EH (cell line): ENCODE data around the gene ACTRT2.

Experiments used
- DNase-seq: peaks from one replicate; pipeline ENCODE4 v3.0.0-alpha.2; 2015; ENCODE audit warnings: low read depth

ACTRT2 gene

DNA sequence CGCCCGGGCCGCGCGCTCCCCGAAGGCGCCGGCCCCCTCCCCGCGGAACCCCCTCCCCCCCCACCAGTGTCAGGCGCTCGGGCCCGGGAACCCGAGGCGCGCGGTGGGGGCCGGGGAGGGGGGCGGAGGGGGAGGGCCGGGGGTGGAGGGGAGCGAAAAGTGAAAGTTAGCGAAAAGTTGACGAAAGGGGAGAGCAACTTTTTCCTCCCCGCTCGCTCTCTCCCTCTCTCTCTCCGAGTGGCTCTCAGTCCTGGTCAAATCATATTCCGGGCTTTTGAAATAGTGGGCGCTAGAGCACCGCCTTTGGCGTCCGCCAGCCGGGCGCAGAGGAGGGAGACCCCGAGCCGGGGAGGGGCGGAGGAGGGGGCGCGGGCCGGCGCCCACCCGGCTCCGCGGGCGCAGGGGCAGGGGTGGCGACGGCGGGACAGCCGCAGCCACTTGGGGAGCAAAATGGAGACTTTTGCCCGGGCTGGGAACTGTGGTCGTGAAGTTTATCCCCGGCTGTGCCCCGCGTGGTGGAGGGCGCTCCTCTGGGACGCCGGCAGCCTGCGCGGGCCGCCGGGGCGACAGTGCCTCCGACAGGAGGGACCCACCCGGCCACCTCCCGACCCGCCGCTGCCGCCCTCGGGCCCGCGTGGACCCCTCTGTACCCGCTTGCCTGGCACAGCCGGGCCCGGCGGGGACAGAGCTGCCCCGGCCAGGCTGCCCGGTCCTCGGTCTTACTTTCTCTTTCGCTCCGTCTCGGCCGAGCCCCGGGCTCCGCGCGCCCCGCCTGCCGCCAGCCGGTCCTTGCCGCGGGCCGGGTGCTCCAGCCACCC is 48.4 kb downstream of the ACTRT2 start:
- peak; percentile 48 for DNase-seq

DNA sequence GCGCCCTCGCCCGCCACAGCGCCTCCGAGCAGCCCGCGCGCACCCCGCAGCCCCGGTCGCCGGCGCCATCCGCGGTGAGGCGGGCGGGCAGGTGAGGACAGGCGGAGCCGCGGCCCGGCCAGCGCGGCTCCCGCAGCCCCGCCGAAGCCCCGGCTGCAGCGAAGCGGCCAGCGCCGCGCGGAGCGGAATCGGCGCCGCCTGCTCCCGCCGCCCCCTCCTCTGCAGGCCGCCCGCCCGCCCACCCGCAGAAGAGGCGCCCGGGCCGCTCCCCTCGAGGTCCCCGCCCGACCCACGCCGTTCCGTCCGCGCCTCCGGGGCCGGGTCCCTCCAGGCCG is 49.0 kb downstream of the ACTRT2 start:
- no peak for DNase-seq

DNA sequence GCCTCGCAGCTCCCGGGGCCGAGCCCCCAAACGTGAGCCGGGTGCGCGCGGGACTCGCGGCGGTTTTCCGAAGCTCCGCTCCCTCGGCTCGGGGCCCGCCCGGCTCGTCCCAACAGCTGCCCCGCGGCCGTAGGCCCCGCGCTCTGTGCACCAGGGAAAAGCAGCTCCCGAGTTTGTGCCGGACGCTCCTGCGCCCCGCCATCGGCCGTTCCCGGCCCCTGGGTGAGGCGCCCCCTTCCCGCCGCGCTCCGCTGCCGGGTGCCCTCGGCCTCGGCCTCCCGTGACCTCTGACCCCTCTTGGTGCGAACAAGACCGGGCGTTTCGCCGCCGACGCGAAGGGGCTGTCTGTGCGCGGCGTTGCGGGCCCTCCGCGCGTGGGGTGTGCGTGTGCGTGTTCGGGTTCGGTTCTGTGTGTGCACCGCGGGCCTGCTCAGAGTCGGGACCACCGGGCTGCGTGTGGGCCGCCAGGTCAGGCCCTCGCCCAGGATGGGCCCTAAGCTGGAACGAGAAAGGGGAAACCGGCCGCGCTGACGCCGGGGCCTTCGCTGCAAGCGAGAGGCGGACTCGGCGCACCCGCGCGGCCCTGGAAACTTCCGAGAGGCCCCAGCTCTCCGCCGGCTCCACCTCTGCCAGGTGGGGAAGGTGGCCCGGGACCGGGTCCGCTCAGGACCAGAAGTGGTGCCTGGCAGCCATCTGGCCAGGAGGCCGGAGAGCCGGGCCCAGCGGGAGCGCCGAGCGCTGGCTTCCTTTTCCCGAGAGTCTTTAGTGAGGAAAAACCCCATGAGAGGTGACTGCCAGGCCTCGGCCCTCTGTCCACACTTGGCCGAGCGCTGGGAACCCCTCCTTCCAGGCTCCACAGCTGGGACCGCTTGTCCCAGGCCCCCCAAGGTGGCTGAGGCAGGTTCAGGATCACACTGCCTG is 49.6 kb downstream of the ACTRT2 start:
- no peak for DNase-seq

DNA sequence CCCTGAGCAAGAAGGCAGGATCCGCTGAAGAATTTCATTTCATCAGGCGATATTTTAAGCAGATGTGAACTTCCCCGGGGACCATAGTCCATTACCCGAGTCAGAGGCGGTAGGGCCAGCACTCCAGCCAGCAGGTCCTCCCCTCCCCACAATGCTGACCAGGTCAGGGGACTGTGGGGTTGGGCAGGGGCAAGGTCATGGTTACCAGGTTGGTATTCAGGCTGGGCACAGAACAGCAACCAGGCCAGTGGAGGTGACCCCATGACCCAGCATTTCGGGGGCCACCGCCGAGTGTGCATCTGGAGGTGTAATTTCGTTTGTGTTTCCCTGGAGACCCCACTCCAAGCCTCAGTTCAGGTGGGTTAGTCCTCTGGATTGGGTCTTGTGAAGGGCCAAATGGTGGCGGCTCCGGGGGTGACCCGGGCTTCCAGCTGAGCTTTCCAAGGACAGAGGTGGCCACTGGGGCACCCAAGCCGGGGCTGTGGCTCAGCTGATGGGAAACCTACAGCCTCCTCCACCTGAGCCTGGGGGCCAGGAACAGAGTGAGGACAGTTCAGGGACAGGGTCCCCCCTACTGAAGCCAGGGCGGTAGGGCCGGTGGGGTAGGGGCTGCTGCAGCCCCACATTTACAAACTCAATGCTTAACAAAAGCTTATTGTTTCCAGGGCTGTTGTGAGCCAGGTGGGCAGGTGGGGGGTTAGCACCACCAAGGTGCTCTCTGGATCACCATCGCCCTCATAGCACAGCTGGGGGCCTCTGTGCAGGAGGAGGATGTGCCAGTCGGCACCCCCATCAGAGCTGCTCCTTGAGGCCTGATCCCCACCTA is 50.5 kb downstream of the ACTRT2 start:
- no peak for DNase-seq
